Measurements from ENCODE around the gene PPIP5K2. TPM values are rescaled to one million over a fixed set of nuclear protein-coding genes. Genes with fewer than 3 reads are reported as not detected.

PPIP5K2 gene
- polyA plus RNA-seq, 3 donors: 23.1 to 66.0 (median 41.1) TPM

DNA sequence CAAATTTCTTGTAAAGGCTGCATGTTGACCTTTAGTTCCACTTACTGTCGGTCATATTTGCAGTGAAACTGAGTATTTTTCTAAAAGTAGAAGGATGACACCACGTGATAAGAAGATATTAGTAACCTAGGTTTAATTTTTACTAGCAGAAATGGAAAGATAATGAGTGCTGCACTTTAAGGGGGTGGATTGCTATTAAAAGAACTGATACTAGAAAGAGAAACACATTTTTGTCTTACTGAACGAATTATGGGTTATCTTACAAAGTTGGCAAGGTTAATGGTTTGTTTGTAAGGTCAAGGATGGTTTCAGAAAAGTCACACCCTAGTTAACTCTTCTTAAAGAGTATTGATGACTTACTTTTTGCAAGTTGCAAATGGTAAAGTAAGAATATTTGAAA lies 140.8 kb downstream of the PPIP5K2 start:
- no peaks in the 10 kb centered on the region for H3K36me3 Mint-ChIP-seq
- DNase-seq: no peak
- Histone ChIP-seq H3K36me3 (replicated peaks in 1 of 2; ENCODE audit: control insufficient read depth in 1 of 2, insufficient read depth in 2 of 2, low read length in 2 of 2) (no peaks in the 10 kb centered on the region), H2AFZ (ENCODE audit: insufficient read depth, low read depth, low read length, poor library complexity, severe bottlenecking) (no peak overlapping the region), H4K20me1 (ENCODE audit: insufficient read depth, low read length) (no peaks in the 10 kb centered on the region), H3K79me2 (ENCODE audit: insufficient read depth, low read length) (peaks cover 60% of the 10 kb centered on the region), H3K27ac (ENCODE audit: low read depth in 1 of 2, low read length in 2 of 2) (no peak overlapping the region), H3K9ac (ENCODE audit: insufficient read depth, low read length, poor library complexity, severe bottlenecking) (no peak overlapping the region), H3K4me1 (ENCODE audit: control insufficient read depth in 1 of 2, insufficient read depth in 2 of 2, low read length in 2 of 2) (peaks cover 9 to 28% of the 10 kb centered on the region in 2 donors), H3K4me3 (replicated peaks in 1 of 3; ENCODE audit: low read depth in 2 of 3, low read length in 3 of 3) (no peak overlapping the region), H3K27me3 (ENCODE audit: control insufficient read depth in 2 of 2, insufficient read depth in 2 of 2, low read length in 2 of 2) (no peaks in the 10 kb centered on the region), H3K4me2 (replicated peaks; ENCODE audit: extremely low read depth, low read length, poor library complexity, severe bottlenecking) (no peak overlapping the region), H3K9me3 (replicated peaks in 1 of 2; ENCODE audit: control insufficient read depth in 1 of 2, insufficient read depth in 1 of 2, low read length in 2 of 2) (no peaks in the 10 kb centered on the region)
- WGBS (ENCODE audit: insufficient coverage): no CpG with 5 or more reads among the region's 3 CpGs
- TF ChIP-seq, protein P1, sequence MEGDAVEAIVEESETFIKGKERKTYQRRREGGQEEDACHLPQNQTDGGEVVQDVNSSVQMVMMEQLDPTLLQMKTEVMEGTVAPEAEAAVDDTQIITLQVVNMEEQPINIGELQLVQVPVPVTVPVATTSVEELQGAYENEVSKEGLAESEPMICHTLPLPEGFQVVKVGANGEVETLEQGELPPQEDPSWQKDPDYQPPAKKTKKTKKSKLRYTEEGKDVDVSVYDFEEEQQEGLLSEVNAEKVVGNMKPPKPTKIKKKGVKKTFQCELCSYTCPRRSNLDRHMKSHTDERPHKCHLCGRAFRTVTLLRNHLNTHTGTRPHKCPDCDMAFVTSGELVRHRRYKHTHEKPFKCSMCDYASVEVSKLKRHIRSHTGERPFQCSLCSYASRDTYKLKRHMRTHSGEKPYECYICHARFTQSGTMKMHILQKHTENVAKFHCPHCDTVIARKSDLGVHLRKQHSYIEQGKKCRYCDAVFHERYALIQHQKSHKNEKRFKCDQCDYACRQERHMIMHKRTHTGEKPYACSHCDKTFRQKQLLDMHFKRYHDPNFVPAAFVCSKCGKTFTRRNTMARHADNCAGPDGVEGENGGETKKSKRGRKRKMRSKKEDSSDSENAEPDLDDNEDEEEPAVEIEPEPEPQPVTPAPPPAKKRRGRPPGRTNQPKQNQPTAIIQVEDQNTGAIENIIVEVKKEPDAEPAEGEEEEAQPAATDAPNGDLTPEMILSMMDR (IDR thresholded peaks at IDR 0.05): no peak
- peaks cover 0 to 8% (median 5%) of the 10 kb centered on the region in 3 donors for H3K27me3 Mint-ChIP-seq (ENCODE audit: low read depth in 3 of 3)
- H3K4me3 Mint-ChIP-seq: no peak overlapping the region
- H3K27ac Mint-ChIP-seq: no peak overlapping the region
- peaks cover 32% of the 10 kb centered on the region for H3K4me1 Mint-ChIP-seq
- intact Hi-C loops (cut with micrococcal nuclease): no loop called here
- no peaks in the 10 kb centered on the region for H3K9me3 Mint-ChIP-seq

Other genes with a start within 250 kb of the PPIP5K2 start
- 1 to 10 TPM; 2.2 to 4.7 (median 3.7) TPM for gene GIN1, start 163 bp upstream of the PPIP5K2 start, polyA plus RNA-seq
- 1 to 10 TPM; 1.2 to 1.9 (median 1.9) TPM for gene MACIR, start 138.5 kb downstream of the PPIP5K2 start, polyA plus RNA-seq